Smooth muscle cell of the brain vasculature (primary cell): ENCODE results near the gene NCBP2.

ENCODE experiments used
- DNase-seq: peaks from one replicate; pipeline ENCODE4 v3.0.0-alpha.2; 2012; ENCODE audit warnings: low read depth, low spot score

NCBP2 gene

GRCh38 chr3:196942226-196942914 lies at the start of gene NCBP2:
Gene NCBP2, minus strand, starts transcription at chr3:196942528. Its CDS starts 25 bp downstream, at chr3:196942503.
- peak; percentile 95 for DNase-seq

- no peak for DNase-seq
These were observed 49.5 kb upstream of the NCBP2 start for GRCh38 chr3:196991581-196992460.

GRCh38 chr3:196990601-196991007 lies 48.3 kb upstream of the NCBP2 start:
- DNase-seq: no peak

- no peak for DNase-seq
These were observed 47.5 kb upstream of the NCBP2 start for GRCh38 chr3:196989721-196990262.

GRCh38 chr3:196988241-196989029 lies 46.1 kb upstream of the NCBP2 start:
- no peak for DNase-seq

- DNase-seq: no peak
These were observed 44.7 kb upstream of the NCBP2 start for GRCh38 chr3:196987022-196987421.

GRCh38 chr3:196985954-196986885 lies 43.9 kb upstream of the NCBP2 start:
- DNase-seq: no peak

GRCh38 chr3:196985298-196985697 lies 43.0 kb upstream of the NCBP2 start:
- no peak for DNase-seq

- DNase-seq: no peak
These were observed 40.9 kb upstream of the NCBP2 start for GRCh38 chr3:196983186-196983585.

- no peak for DNase-seq
These were observed 39.3 kb upstream of the NCBP2 start for GRCh38 chr3:196981657-196982056.

GRCh38 chr3:196979545-196979944 lies 37.2 kb upstream of the NCBP2 start:
- DNase-seq: no peak

- no peak for DNase-seq
These were observed 34.6 kb upstream of the NCBP2 start for GRCh38 chr3:196976941-196977340.

- no peak for DNase-seq
These were observed 33.0 kb upstream of the NCBP2 start for GRCh38 chr3:196975349-196975748.

GRCh38 chr3:196974661-196975060 lies 32.3 kb upstream of the NCBP2 start:
- no peak for DNase-seq

- no peak for DNase-seq
These were observed 28.9 kb upstream of the NCBP2 start for GRCh38 chr3:196971094-196971698.

- no peak for DNase-seq
These were observed 28.3 kb upstream of the NCBP2 start for GRCh38 chr3:196970547-196971093.

GRCh38 chr3:196969660-196970546 lies 27.6 kb upstream of the NCBP2 start:
- no peak for DNase-seq

GRCh38 chr3:196969134-196969659 lies 26.9 kb upstream of the NCBP2 start:
- DNase-seq: no peak
